Vagina (tissue), 2 donors: ENCODE results near the gene ACTR3C.

Source experiments
- POLR2AphosphoS5 ChIP-seq, 2 donors: sonication (generic); formaldehyde crosslinking; IDR thresholded peaks; one replicate each; pipeline ENCODE4 v1.9.0; 2017; ENCODE audit warnings: antibody characterized with exemption in 2 of 2, mild to moderate bottlenecking in 2 of 2, low read depth in 1 of 2; ENCODE audit not compliant: insufficient read depth in 1 of 2
- TF ChIP-seq, protein P1 (sequence below), 3 experiments: fragments of 450-650 bp in 2 of 3; fragments of 200-600 bp in 1 of 3; sonication (generic) in 1 of 3; IDR thresholded peaks; one replicate each; pipeline ENCODE4 v1.5.1; 2017 to 2019; ENCODE audit warnings: antibody characterized with exemption in 3 of 3, mild to moderate bottlenecking in 2 of 3, moderate library complexity in 2 of 3

- TF ChIP-seq, protein P1, sequence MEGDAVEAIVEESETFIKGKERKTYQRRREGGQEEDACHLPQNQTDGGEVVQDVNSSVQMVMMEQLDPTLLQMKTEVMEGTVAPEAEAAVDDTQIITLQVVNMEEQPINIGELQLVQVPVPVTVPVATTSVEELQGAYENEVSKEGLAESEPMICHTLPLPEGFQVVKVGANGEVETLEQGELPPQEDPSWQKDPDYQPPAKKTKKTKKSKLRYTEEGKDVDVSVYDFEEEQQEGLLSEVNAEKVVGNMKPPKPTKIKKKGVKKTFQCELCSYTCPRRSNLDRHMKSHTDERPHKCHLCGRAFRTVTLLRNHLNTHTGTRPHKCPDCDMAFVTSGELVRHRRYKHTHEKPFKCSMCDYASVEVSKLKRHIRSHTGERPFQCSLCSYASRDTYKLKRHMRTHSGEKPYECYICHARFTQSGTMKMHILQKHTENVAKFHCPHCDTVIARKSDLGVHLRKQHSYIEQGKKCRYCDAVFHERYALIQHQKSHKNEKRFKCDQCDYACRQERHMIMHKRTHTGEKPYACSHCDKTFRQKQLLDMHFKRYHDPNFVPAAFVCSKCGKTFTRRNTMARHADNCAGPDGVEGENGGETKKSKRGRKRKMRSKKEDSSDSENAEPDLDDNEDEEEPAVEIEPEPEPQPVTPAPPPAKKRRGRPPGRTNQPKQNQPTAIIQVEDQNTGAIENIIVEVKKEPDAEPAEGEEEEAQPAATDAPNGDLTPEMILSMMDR (IDR thresholded peaks at IDR 0.05), result no peak
- TF ChIP-seq POLR2AphosphoS5 (IDR thresholded peaks at IDR 0.05; ENCODE audit: insufficient read depth in 1 of 2, low read depth in 1 of 2), result no peak
Observed at GRCh38 chr7:150371996-150372270, 48.6 kb upstream of the ACTR3C start.
